ENCODE measurements around the gene ZBTB38.

ZBTB38 gene

DNA sequence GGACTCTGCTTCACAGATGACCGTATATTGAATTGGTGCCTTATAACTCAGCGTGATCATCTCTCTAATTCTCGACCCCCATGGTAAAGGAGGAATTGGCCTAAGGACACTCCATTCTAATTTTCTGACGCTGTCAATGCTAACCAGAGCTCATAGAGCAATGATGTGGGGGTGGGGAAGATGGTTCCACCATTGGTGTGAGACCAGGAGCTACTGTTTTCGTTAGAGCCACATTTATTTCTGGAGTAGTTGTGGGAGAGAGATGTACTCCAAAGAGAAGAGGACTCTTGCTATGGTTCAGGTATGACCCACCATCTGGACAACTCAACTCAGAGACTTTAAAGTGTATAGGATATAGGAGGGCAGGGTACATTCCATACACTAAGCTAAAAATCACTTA, 16.3 kb downstream of the ZBTB38 start:
- ATAC-seq, result no peak
- Mint-ChIP-seq H3K4me1 (peaks cover 24% of the 10 kb centered on the region), H3K4me3 (no peak overlapping the region), H3K36me3 (no peaks in the 10 kb centered on the region), H3K9me3 (no peaks in the 10 kb centered on the region), H3K27ac (no peak overlapping the region)
- no peak for DNase-seq (ENCODE audit: low spot score in 2 of 2)

GRCh38 chr3:141385406-141386125, 17.3 kb downstream of the ZBTB38 start:
- DNase-seq (ENCODE audit: low spot score in 2 of 2) (no peak), ATAC-seq (no peak)
- Mint-ChIP-seq H3K36me3 (no peaks in the 10 kb centered on the region), H3K4me3 (peak overlapping the region; percentile 19), H3K27ac (no peak overlapping the region), H3K4me1 (peaks cover 21% of the 10 kb centered on the region), H3K9me3 (no peaks in the 10 kb centered on the region)

DNA sequence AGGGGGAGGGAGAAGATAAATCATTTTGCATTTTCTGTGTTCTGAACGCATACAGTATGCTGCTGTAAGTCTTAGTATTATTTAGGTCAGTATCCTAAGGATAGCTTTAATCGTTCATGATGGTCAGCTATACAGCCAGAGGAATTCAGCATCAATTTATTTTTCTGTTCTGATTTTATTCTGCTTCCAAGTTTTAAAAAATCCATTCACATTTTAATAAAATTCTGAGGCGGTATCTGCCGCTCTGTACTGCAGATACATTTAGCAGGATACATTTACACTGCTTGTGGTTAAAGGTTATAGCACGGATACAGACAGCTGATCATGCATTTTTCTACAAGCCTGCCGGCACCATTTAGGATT, 17.8 kb downstream of the ZBTB38 start:
- H3K9me3 Mint-ChIP-seq, result no peaks in the 10 kb centered on the region
- DNase-seq (ENCODE audit: low spot score in 2 of 2), result no peak

GRCh38 chr3:141386611-141387111, 18.4 kb downstream of the ZBTB38 start:
- peaks cover 21% of the 10 kb centered on the region for H3K4me1 Mint-ChIP-seq
- no peaks in the 10 kb centered on the region for H3K9me3 Mint-ChIP-seq
- H3K36me3 Mint-ChIP-seq, result no peaks in the 10 kb centered on the region
- H3K4me3 Mint-ChIP-seq, result peak overlapping the region; percentile 19
- DNase-seq (ENCODE audit: low spot score in 2 of 2), result no peak
- no peak overlapping the region for H3K27ac Mint-ChIP-seq
- ATAC-seq, result peak; percentile 36

More for the DNA sequence above, 17.8 kb downstream of the ZBTB38 start:
- Mint-ChIP-seq H3K27ac (no peak overlapping the region), H3K4me1 (peaks cover 19% of the 10 kb centered on the region), H3K4me3 (peak overlapping the region; percentile 19), H3K36me3 (no peaks in the 10 kb centered on the region)
- ATAC-seq, result no peak

DNA sequence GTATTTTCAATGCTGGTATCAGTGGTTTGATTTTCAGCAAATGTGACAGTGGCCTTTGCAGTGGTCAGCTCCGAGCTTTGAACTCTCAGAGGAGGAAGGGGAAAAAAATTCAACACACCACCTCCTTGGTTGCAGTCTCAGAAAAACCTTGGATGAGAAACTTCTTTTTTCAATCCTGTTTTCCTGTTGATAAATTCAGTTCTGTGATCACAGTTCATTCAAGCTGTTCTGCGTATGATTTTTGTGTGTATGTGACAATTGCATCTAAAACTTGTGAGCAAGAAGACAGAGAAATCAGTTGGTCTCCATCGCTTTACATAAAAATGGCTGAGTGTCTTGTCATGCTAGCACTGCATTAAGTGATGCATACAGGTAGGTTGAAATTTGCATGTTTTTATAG, 19.2 kb downstream of the ZBTB38 start:
- Mint-ChIP-seq H3K4me3 (peak overlapping the region; percentile 19), H3K27ac (no peak overlapping the region), H3K4me1 (peaks cover 21% of the 10 kb centered on the region), H3K9me3 (no peaks in the 10 kb centered on the region), H3K36me3 (no peaks in the 10 kb centered on the region)
- ATAC-seq (no peak), DNase-seq (ENCODE audit: low spot score in 2 of 2) (no peak)

DNA sequence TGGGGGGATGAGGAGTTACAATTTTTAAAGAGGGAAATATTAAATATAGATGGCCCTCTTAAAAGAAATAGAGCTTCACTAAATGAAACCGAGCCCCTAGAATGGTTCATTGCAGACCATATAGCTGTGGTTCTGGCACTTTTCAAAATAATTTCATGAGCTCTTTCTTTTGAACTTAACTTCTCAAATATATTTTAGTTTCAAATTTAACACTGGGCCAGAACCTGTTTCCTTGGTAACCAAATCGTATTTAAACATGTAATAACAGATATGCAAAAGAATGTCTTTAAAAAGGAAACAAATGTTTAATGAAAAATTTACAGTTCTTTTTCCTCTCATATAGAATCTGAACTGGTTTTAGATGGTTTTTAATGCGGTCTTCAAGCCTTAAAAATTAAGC, 20.1 kb downstream of the ZBTB38 start:
- peak overlapping the region; percentile 55 for H3K4me3 Mint-ChIP-seq
- peak overlapping the region; percentile 14 for H3K27ac Mint-ChIP-seq
- H3K4me1 Mint-ChIP-seq, result peaks cover 21% of the 10 kb centered on the region

GRCh38 chr3:141388823-141389621, 20.7 kb downstream of the ZBTB38 start:
- H3K36me3 Mint-ChIP-seq, result no peaks in the 10 kb centered on the region
- H3K27ac Mint-ChIP-seq, result peak overlapping the region; percentile 14
- H3K9me3 Mint-ChIP-seq, result no peaks in the 10 kb centered on the region
- H3K4me3 Mint-ChIP-seq, result peak overlapping the region; percentile 55
- ATAC-seq, result peak; percentile 70
- peak in 1 of 2 donors; percentile 59 for DNase-seq (ENCODE audit: low spot score in 2 of 2)
- peaks cover 21% of the 10 kb centered on the region for H3K4me1 Mint-ChIP-seq

More for the DNA sequence above, 20.1 kb downstream of the ZBTB38 start:
- H3K9me3 Mint-ChIP-seq, result no peaks in the 10 kb centered on the region
- DNase-seq (ENCODE audit: low spot score in 2 of 2), result no peak
- no peaks in the 10 kb centered on the region for H3K36me3 Mint-ChIP-seq
- no peak for ATAC-seq

DNA sequence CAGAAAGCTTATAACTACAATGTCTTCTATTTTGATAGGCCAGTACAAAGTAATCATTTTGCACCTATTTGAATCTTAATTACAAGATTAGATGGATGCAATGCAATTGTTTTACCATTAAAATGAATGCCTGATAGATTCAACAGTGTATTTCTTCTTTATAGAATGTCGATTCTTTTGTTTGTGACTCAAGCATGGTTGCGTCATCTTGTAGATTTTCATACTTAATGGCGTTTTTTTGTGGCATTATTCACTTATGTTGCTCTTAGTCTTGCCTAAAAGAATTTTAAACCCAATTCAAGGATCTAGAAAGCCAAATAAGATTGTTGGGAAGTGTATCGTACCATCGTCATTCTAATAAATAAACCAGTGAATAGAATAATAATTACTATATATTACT, 21.4 kb downstream of the ZBTB38 start:
- Mint-ChIP-seq H3K9me3 (no peaks in the 10 kb centered on the region), H3K4me1 (peaks cover 25% of the 10 kb centered on the region), H3K36me3 (no peaks in the 10 kb centered on the region), H3K27ac (peak overlapping the region; percentile 14), H3K4me3 (peak overlapping the region; percentile 55)
- DNase-seq (ENCODE audit: low spot score in 2 of 2), result no peak
- no peak for ATAC-seq

DNA sequence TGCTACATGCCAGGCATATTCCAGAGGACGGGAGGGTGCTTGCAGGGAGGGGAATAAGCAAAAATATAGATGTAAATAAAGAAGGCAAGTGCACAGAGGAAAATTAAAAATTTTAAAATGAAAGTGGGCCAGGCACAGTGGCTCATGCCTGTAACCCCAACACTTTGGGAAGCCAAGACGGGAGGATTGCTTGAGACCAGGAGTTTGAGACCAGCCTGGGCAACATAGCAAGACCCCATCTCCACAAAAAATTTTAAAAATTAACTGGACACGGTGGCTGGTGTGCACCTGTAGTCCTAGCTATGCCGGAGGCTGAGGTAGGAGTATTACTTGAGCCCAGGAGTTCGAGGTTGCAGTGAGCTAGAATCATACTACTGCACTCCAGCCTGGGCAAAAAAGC, 22.4 kb downstream of the ZBTB38 start:
- no peak for DNase-seq (ENCODE audit: low spot score in 2 of 2)
- H3K4me3 Mint-ChIP-seq, result peak overlapping the region; percentile 32
- no peak for ATAC-seq
- H3K4me1 Mint-ChIP-seq, result peaks cover 26% of the 10 kb centered on the region
- no peaks in the 10 kb centered on the region for H3K9me3 Mint-ChIP-seq
- H3K27ac Mint-ChIP-seq, result peak overlapping the region; percentile 63
- H3K36me3 Mint-ChIP-seq, result no peaks in the 10 kb centered on the region

DNA sequence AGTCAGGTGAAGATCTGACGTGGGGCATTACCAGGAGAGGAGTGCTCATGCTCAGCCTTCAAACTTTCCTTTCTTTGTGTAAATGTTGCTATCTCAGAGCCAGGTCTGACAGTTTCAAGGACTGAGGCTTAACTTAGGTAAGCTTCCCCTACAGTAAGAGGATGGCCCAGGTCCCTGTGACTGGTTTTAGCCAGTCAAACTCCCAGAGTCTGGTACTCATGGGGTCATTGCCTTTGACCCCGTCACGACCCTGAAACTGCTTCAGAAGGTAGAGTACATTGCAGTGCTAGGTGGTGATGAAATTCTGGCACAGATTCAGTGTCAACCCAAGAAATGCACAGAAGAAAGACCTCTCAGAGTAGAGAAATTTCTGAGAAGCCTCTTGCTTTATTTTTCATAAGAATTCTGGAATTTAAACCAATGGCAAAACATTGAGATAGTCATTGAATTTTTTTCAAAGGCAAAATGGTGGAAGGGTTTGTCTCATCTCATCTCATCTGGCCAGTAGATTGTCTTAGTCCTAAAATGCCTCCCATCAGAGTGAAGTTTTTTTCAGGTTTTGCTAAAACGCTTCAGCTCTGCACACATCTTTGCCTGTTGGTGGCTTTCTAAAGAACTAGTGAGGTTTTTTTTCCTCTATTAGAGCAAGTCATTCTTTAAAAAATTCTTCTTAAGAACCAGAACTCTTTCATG, 23.1 kb downstream of the ZBTB38 start:
- peak; percentile 62 for ATAC-seq
- Mint-ChIP-seq H3K36me3 (no peaks in the 10 kb centered on the region), H3K4me1 (peaks cover 26% of the 10 kb centered on the region), H3K27ac (peak overlapping the region; percentile 69), H3K9me3 (no peaks in the 10 kb centered on the region), H3K4me3 (no peak overlapping the region)
- DNase-seq (ENCODE audit: low spot score in 2 of 2), result peak in 1 of 2 donors; percentile 53

DNA sequence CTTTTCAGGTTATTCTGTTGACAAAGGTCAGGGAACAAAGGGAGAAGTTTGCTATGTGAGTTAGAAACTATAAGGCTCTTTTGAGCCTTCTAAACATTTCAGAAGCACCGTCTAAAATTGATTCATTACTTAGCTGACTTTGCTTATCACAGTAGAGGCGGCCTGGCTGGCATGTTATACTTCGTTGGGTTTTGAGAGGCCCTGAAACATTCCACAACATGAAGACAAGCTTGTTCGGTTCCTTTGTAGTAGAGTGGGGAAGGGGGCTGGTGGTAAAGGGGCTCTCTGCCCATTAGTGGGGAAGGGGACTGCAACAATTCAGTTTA, 23.6 kb downstream of the ZBTB38 start:
- H3K4me1 Mint-ChIP-seq, result peaks cover 26% of the 10 kb centered on the region

DNA sequence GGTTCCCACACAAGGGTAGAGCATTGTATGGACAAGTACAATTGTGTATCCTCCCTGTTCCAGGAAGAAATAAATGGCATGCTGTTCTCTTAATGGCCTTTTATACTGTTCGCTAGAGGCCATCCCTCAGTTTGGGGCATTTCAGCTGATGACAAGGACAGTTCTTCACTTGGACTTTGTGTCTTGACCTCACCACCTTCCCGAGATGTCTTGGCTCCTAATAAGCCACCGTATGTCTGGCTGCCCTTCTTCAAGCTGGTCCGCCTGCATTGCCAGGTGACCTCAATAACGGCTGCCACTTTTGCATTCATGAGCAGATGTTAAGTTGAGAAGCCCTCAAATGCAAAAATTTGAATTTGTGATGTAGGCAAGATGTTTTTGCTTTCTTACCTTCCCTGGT, 24.1 kb downstream of the ZBTB38 start:
- DNase-seq (ENCODE audit: low spot score in 2 of 2) (peak in 1 of 2 donors; percentile 34), ATAC-seq (no peak)
- Mint-ChIP-seq H3K4me3 (no peak overlapping the region), H3K27ac (no peak overlapping the region), H3K36me3 (no peaks in the 10 kb centered on the region), H3K9me3 (no peaks in the 10 kb centered on the region), H3K4me1 (peaks cover 30% of the 10 kb centered on the region)

More for the DNA sequence above, 23.6 kb downstream of the ZBTB38 start:
- no peaks in the 10 kb centered on the region for H3K9me3 Mint-ChIP-seq
- no peak overlapping the region for H3K4me3 Mint-ChIP-seq
- ATAC-seq, result no peak
- DNase-seq (ENCODE audit: low spot score in 2 of 2), result no peak
- peak overlapping the region; percentile 69 for H3K27ac Mint-ChIP-seq
- no peaks in the 10 kb centered on the region for H3K36me3 Mint-ChIP-seq

DNA sequence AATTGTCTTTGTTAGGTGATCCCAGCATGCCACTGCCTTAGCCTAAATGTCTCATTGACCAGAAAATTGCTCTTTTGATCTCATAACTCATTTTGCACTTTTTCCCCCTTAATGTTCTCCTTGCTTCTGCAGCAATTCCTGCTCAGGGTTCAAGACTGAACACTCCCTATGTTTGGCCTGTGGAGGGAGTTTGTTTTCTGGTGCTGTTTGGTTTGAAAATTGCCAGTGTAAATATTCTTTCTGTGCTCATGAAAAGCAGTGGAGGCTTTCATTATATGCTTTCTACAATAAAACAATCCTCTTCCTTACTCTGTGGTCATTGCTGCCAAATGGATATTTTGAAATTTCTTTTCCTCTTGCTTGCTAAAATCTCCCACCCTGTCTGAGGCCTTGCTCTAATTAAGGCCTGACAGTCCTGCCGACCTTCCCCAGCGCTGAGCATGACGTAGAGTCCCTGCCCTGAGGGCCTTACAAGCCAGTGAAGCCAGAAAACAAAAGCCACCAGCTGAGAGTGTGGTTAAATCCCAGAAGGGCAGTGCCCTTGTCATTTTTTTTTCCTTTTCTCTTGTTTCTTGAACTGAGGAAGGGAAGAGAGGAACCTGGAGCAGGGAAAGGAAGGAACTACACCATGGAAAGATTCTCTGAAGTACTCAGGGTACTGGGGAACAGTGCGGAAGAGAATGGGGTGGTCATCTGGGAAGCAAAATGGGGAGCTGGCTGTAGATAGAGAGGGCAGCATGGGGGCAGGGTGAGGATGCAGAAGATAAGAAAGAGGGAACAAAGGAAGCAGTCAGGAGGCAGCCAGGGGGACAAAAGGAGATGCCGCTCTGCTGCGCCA, 24.8 kb downstream of the ZBTB38 start:
- ATAC-seq (no peak), DNase-seq (ENCODE audit: low spot score in 2 of 2) (no peak)
- Mint-ChIP-seq H3K27ac (no peak overlapping the region), H3K9me3 (no peaks in the 10 kb centered on the region), H3K4me1 (peaks cover 32% of the 10 kb centered on the region), H3K36me3 (no peaks in the 10 kb centered on the region), H3K4me3 (no peak overlapping the region)

DNA sequence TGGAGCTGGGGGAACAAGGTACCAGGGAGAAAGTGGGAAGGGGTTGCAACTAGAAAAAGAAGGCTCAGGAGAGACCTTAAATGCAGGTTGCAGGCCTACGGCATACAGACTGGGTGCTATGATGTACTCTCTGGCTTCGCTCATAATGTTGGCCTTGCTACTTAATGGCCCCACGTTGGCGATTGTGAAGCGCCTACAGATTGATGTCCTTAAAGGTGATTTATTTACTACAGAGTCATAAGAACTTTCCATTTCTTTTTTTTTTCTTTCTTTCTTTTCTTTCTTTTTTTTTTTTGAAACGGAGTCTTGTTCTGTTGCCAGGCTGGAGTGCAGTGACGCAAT, 25.4 kb downstream of the ZBTB38 start:
- Mint-ChIP-seq H3K36me3 (no peaks in the 10 kb centered on the region), H3K4me3 (no peak overlapping the region), H3K9me3 (no peaks in the 10 kb centered on the region), H3K27ac (no peak overlapping the region), H3K4me1 (peaks cover 30% of the 10 kb centered on the region)
- DNase-seq (ENCODE audit: low spot score in 2 of 2), result no peak
- no peak for ATAC-seq

DNA sequence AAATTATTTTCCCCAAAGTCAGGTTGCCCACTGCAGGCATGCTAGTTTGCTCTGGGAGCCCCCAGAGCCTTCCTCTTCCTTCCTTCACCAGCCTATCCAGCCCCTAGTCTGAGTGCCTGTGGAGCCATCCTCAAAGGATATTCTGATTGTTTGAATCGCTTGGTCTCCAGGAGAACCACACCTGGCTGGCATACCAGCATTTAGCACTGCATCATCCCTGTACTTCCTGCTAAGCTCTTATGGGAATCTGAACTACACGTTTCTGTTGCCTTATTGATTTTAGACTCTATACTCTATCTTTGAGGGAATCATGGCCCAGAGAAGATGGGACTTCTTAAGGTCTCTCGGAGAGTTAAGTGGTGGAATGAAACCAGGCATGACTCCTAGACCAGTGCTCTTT, 26.3 kb downstream of the ZBTB38 start:
- H3K27ac Mint-ChIP-seq, result peak overlapping the region; percentile 30
- H3K36me3 Mint-ChIP-seq, result peaks cover 6% of the 10 kb centered on the region
- H3K4me1 Mint-ChIP-seq, result peaks cover 28% of the 10 kb centered on the region
- H3K4me3 Mint-ChIP-seq, result no peak overlapping the region
- no peaks in the 10 kb centered on the region for H3K9me3 Mint-ChIP-seq
- ATAC-seq (no peak), DNase-seq (ENCODE audit: low spot score in 2 of 2) (no peak)

All from stimulated activated effector memory CD8-positive, alpha-beta T cell treated with anti-CD3 and anti-CD28 coated beads, Interleukin-12 subunit alpha, Interleukin-12 subunit beta, amount 100 ng/mL, for 72 hours (primary cell).